GM18519 (cell line): ENCODE data around the gene RANBP17.

Source experiments
- ATAC-seq: cut with Tn5 transposase; IDR thresholded peaks from one replicate; pipeline ENCODE4 v1.9.1; 2021; ENCODE audit warnings: mild to moderate bottlenecking, moderate library complexity; ENCODE audit not compliant: unreplicated experiment, low FRiP score

RANBP17 gene

GRCh38 chr5:171310212-171310818, 448.5 kb downstream of the RANBP17 start:
- ATAC-seq = no peak

GRCh38 chr5:171310819-171311321, 449.1 kb downstream of the RANBP17 start:
- no peak for ATAC-seq

GRCh38 chr5:171311322-171312077, 449.7 kb downstream of the RANBP17 start:
- no peak for ATAC-seq

- no peak for ATAC-seq
Measured at GRCh38 chr5:171312129-171312974, 450.5 kb downstream of the RANBP17 start.

- ATAC-seq = no peak
Measured at GRCh38 chr5:171313481-171314206, 451.8 kb downstream of the RANBP17 start.

- no peak for ATAC-seq
Measured at GRCh38 chr5:171314728-171315385, 453.0 kb downstream of the RANBP17 start.

- no peak for ATAC-seq
Measured at GRCh38 chr5:171315386-171315891, 453.6 kb downstream of the RANBP17 start.

GRCh38 chr5:171315925-171316257, 454.1 kb downstream of the RANBP17 start:
- no peak for ATAC-seq

- no peak for ATAC-seq
Measured at GRCh38 chr5:171316258-171317121, 454.7 kb downstream of the RANBP17 start.

- no peak for ATAC-seq
Measured at GRCh38 chr5:171317230-171317629, 455.4 kb downstream of the RANBP17 start.

GRCh38 chr5:171318026-171318425, 456.2 kb downstream of the RANBP17 start:
- no peak for ATAC-seq

- ATAC-seq = no peak
Measured at GRCh38 chr5:171321447-171321846, 459.6 kb downstream of the RANBP17 start.

- ATAC-seq = no peak
Measured at GRCh38 chr5:171322527-171322926, 460.7 kb downstream of the RANBP17 start.

- ATAC-seq = no peak
Measured at GRCh38 chr5:171323007-171323406, 461.2 kb downstream of the RANBP17 start.

GRCh38 chr5:171323806-171324632, 462.2 kb downstream of the RANBP17 start:
- ATAC-seq = no peak

- no peak for ATAC-seq
Measured at GRCh38 chr5:171330021-171330420, 468.2 kb downstream of the RANBP17 start.

- ATAC-seq = no peak
Measured at GRCh38 chr5:171335616-171336015, 473.8 kb downstream of the RANBP17 start.
